GM18519 (cell line): ENCODE measurements around the gene SMCO2.

Experiments used
- ATAC-seq: cut with Tn5 transposase; IDR thresholded peaks from one replicate; pipeline ENCODE4 v1.9.1; 2021; ENCODE audit warnings: mild to moderate bottlenecking, moderate library complexity; ENCODE audit not compliant: unreplicated experiment, low FRiP score

The SMCO2 gene

DNA sequence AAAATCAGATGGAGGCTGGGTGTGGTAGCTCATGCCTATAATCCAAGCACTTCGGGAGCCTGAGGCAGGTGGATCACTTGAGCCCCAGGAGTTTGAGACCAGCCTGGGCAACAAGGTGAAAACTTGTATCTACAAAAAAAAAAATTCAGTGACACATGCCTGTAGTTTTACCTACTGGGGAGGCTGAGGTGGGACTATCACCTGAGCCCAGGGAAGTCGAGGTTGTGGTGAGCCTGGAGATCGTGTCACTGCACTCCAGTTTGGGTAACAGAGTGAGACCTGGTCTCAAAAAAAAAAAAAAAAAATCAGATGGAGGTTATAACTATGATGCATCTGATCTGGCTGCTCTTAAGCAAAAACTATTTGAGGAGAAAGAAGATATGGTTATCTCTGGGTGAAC, 50.9 kb downstream of the SMCO2 start:
- ATAC-seq: no peak

DNA sequence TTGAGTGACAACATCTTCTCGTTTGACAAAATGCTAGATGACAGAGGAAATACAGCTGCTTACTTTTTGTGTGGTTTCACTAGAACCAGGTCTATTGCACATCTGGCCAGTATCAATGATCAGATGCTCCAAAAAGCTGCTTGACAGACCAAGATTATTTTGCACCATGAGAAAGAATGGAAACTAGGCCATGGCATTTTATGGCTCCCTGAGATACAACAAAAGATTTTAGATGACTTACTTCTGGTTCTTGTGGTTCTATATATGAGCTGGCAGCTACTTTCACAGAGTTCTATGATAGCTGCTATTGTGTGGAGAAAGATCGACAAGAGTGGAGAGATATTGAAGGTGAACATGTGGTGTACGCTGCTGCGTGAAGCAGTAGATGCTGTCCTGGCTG, 51.6 kb downstream of the SMCO2 start:
- peak; percentile 73 for ATAC-seq

GRCh38 chr12:27498761-27499160, 52.2 kb downstream of the SMCO2 start:
- ATAC-seq: no peak

DNA sequence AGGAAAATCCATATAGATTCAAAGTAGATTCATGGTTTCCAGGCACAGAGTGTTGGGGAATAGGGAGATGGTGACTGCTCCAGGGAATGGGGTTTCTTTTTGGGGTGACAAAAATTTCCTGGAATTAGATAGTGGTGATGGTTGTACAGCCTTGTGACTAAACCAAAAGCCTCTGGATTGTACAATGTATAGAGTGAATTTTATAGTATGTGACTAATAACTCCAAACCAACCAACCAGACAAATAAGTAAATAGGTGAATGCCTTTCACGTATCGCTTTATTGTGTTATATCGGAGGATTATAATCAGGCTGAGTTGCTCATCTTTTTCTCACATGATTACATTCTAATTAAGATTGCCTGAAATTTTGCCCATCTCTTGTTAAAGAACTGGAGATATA, 52.8 kb downstream of the SMCO2 start:
- ATAC-seq: no peak

- no peak for ATAC-seq
These were observed 54.0 kb downstream of the SMCO2 start for GRCh38 chr12:27500546-27500945.

DNA sequence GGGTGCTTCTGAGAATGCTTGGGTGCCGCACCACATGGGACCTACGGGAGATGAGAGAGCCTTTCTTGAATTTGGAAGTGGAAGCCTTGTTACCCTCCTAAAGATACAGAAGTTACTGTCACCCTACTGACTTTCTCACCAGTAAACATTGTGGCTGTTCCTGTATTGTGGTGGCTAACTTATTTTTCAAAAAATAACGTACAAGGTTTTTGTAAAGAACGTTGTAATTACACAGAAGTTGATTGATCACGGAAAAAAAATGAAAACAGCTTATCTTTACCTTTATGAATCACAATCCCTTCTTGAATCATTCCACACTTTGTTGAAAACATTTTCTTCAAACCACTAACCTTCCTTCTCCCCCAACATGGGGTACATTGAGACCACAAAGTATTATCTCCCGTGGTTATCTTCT, 55.5 kb downstream of the SMCO2 start:
- ATAC-seq: no peak

DNA sequence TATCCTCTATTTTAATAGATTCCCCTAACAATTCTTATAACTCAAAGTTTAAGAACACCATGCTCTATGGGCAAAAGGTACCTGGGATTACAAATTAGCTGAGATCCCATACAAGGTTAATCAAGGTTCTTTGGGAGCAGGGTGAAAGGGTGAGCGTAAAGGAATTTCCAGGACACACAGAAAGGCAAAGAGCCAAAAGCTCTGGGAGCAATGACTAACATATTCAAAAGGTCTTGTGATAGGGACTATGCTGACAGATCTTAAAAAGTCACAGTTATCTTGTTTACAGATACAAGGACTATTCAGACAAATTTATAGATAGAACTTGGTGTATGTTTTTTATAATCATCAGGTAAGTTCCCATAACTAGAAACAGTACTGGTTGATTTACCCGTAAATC, 58.0 kb downstream of the SMCO2 start:
- ATAC-seq: no peak

- no peak for ATAC-seq
These were observed 58.6 kb downstream of the SMCO2 start for GRCh38 chr12:27505109-27505508.

DNA sequence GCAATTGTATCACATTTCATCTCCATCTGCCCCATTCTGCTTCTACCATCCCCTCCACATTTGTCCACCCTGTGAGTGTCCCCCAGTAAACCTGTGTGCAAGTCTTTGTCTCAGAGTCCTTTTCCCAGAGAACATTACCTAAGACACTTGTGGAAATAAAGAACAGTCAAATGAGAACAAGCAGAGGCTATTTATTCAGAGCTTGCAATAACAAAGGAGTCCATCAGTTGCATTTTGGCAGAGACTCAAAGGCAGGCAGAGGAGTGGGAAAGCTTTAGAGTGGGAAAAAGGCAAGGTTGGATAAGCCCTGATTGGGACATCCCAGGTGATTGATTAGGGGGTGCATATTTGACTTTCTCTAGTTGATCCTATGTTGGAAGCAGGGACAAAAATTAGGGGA, 59.2 kb downstream of the SMCO2 start:
- no peak for ATAC-seq

DNA sequence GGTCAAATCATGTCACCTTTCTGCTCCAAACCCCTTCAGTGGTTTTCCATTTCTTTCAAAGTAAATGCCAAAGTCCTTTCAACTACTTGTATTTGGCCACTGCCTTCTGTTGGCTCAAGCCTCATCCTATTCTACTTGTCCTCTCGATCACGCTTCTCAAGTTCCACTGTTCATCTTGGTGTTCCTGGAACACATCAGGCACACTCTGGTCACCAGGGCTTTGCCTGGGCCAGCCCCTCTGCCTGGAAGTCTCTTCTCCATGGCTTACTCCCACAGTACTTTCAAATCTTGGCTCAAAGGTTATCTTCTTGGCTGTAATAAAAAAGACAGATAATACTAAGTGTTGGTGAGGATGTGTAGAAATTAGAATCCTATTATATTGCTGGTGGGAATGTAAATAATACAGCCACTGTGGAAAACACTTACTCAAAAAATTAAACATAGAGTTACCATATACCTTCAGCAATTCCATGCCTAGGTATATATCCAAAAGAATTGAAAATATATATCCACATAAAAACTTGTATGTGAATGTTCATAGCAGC, 60.2 kb downstream of the SMCO2 start:
- no peak for ATAC-seq

DNA sequence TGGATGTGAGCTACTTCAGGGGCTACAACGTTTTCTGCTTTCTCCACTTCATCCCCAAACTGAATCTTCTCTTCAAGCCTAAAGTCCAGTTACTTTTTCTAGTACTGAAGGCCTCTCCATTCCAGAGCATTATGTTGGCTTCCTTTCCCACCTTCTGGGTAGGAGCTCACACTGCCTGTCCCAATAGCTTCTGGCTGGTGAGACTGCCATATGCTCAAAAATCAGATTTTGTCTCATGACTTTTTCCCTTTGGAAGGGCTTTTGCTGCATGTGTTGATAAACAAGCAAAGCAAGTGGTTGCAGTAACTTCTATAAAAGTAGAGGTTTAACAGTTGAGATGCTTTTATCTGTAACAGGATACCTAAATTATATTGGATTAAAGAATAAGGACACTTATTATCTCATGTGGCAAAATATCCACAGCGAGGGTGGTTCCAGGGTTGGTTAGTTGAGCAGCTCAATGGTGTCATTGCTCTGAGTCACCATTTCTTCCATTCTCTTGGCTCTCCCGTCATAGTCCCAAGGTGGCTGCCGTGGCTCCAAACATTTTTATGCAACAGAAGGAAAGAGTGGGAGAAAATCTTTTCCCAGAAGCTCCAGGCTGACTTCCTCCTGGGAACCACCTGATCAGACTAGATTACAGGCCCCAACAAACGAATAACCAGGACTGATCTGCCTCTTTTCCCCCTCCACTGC, 62.3 kb downstream of the SMCO2 start:
- no peak for ATAC-seq

GRCh38 chr12:27511031-27511722, 64.6 kb downstream of the SMCO2 start:
- no peak for ATAC-seq

GRCh38 chr12:27511723-27512045, 65.1 kb downstream of the SMCO2 start:
- ATAC-seq: no peak

DNA sequence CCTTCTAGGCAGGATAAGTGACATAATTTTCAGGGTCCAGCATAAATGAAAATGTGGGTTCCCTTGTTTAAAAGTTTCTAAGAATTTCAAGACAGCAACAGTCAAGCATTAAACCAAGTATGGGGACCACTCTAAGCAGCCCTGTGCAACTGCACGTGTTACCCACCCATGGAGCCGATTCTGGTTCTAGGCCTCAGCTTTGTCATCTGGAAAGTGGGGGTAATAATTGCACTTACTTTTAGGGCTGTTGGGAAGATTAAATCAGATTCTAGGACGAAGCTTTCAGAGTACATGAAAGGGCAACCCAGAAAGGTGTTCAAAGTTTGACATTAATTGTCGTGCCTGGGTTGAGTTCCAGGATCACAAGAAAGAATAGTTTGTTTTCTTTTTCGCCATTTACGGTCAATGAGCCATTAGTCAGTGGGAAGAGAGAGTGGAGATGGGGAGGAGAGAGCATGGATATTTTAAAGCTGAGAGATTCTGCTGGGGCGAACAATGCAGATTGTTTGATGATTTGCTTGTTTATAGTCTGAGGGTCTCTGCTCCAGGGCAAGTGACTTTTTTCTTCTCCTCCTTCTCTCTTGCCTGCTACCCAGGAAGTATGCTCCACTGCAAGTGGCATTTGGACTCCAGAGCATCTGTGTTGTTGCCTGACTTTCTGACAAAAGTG, 66.8 kb downstream of the SMCO2 start:
- ATAC-seq: no peak

DNA sequence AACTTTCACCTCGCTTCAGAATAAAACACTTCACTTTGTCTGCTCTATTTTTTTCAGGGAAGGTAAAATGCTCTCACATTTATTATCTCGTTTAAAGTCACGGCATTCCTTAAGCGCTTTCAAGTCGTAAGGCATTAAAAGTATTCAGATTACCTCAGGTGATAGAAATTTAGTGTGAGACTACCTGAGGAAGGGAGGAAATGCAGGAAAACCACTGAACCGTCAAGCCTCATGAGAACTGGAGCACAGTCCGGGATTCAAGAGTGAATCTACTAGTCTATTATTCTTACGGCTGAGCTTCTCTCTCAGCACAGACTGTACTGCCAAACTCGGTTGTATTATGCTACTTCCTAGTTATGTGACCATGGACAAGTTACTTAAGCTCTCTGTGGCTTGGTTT, 69.1 kb downstream of the SMCO2 start:
- ATAC-seq: no peak

- ATAC-seq: no peak
These were observed 70.1 kb downstream of the SMCO2 start for GRCh38 chr12:27516625-27517024.

GRCh38 chr12:27517546-27517945, 71.0 kb downstream of the SMCO2 start:
- no peak for ATAC-seq

DNA sequence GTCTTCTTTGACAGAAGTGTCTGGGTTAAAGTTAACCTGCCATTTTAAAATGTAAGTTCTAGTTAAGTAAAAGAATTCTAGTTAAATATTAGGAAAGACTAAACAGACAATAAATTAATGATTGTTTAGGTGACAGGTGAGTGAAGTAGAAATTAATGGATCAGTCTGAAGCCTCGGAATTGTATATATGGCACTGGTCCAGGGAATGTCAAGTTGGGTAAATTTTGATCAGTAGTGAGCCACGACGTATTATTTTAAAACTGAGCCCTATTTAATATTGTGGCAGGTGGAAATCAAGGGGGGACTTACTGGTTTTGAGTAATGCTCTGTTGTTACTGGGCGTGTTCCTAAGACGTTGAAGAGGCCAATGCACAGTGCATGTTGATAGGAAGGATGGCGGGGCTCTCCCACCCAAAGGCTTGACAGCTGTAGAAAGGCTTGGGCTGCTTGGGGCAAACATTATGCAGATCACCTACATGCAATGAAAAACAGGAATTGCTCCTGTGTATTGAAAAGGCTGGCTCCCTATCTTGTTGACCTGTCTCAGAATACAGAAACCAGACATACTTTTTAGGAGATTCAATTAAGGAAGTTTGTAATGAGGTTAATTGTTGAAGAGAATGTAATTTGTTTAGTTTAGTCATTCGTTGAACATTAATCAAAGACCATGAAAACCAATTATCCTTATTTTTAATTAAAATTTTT, 71.6 kb downstream of the SMCO2 start:
- ATAC-seq: no peak

GRCh38 chr12:27521066-27521465, 74.5 kb downstream of the SMCO2 start:
- ATAC-seq: no peak

- ATAC-seq: no peak
These were observed 75.4 kb downstream of the SMCO2 start for GRCh38 chr12:27521981-27522380.

DNA sequence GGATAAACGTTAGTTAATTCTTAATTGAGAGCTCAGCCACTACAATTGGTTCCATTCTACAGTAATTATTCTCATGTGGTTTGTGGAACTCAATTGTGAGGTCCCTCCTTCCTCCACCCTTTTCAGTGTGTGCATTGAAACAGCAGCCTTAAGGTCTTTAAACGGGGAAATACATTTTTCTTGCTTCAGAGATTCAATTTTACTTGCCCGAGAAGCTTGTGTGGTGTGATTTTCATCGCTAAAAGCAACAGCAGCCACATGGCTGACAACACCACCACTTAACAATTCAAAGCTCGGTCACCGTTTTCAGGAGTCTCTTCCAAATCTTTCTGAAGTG, 76.7 kb downstream of the SMCO2 start:
- peak; percentile 10 for ATAC-seq
